NCI-H146 treated with DMSO at 0.1 percent for 48 hours (cell line): ENCODE data around the gene SAMD4A.

Source experiments
- DNase-seq: peaks from one replicate; lab custom pipeline; 2025; ENCODE audit not compliant: unreplicated experiment; lab: John Stamatoyannopoulos, UW

Gene SAMD4A

DNA sequence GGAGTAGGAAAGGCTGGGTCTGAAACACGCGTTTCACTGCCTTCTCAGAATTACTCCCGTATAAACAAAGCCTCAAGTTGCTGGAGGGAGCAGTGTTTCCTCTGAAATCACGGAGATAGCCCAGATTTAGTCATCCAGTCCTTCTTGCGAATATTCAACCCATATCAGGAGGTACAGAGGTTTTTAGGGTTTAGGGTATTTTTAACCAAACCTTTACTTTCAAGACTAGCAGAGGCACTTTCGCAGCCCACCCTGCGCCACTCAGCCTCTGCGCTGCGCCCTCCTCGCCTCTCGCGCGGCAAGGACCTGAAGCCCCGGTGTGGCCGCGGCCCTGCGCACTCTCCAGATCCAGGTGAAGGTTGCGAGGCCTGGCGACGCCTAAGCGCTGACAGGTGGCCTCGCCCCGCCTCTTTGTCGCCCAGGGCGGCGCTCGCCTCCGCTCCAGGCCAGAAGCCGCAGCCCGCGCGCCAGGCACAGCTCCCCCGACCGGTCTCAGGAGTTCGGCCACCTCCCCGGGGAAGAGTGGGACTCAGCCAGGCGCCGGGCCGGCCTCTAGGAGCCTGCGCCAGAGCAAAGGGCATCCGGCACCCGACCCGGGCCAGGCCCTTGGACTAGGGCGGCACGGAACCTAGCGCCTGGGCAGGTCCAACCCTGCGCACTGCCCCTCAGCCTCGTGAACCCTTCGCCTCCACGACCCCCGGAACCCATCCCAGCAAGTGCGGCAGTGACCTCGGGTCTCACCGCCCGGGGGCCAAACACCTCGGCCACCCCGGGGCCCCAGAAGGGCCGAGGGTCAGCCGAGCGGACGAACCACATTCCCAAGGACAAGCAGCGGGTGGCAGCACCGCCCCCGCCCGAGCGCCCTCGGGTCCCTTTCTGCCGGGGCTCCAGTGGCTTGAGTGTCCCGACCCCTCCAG is 1.8 kb upstream of the SAMD4A start:
- peak; percentile 68 for DNase-seq

DNA sequence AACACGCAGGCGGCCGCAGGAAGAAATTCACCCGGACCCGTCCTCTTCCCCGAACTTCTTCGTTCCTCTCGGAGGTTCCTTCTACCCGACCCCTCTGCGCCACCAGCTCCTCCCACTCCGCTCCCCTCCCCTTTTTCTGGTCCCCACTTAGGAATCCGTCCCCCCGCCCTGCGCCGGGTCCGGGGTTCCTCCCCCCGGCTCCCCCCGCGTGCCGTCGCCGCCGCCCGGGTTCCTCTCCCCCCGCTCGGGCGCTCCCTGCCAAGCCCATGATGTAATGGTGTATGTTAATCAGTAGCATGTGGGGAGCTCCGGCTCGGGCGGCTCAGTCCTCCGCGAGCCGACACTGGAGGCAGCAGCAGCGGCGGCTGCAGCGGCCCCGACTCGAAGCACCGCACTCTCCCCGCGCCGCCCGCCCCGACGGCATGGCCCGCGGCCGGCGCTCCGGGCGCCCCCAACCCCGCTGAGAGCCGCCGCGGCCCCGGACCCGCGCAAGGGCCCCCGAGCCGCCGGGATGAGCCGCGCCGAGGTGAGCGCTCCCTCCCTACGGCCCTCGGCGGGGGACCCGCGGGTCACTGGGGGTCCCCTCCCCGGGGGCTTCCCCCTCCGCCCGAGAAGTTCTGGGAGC is 1.0 kb upstream of the SAMD4A start:
- peak; percentile 29 for DNase-seq

GRCh38 chr14:54567224-54567638 is 303 bp downstream of the SAMD4A start:
- DNase-seq: no peak

GRCh38 chr14:54567639-54568561 is 972 bp downstream of the SAMD4A start:
- no peak for DNase-seq

DNA sequence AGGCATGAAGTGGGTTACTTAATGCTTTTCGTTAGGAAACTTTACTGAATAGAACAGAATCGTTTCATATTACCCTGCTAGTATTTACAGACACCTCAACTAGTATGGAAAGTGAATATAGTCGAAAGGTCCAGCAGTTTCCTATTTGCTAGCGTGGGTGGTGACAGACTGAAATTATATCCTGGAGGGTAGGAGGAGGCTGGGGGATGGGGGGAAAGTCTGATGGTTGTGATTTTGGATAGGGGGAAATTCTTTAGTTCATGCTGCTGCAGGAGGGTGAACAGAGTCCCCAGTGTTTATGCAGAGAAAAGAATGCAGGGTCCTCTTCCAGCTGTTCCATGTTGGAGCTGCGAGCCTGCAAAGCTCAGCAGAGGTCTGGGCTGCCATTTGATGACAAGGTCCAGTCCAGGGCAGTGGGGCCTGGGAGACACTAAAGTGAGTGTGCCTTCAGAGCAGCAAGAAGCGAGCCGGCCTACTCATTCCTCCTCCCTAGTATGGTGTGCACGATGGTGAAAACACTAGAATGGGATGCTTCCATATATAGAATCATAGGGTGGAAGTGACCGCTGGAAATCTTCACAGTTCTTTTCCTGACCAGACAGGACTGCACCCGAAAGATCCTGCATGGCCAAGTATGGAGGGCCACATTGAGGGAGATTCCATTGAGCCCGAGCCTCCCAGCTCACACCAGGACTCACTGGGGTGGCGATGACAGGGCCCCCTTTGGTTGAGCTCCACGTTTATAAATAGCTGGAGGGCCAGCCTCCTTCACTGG is 2.1 kb downstream of the SAMD4A start:
- no peak for DNase-seq

- no peak for DNase-seq
Measured at GRCh38 chr14:54570047-54570446, 3.1 kb downstream of the SAMD4A start.

DNA sequence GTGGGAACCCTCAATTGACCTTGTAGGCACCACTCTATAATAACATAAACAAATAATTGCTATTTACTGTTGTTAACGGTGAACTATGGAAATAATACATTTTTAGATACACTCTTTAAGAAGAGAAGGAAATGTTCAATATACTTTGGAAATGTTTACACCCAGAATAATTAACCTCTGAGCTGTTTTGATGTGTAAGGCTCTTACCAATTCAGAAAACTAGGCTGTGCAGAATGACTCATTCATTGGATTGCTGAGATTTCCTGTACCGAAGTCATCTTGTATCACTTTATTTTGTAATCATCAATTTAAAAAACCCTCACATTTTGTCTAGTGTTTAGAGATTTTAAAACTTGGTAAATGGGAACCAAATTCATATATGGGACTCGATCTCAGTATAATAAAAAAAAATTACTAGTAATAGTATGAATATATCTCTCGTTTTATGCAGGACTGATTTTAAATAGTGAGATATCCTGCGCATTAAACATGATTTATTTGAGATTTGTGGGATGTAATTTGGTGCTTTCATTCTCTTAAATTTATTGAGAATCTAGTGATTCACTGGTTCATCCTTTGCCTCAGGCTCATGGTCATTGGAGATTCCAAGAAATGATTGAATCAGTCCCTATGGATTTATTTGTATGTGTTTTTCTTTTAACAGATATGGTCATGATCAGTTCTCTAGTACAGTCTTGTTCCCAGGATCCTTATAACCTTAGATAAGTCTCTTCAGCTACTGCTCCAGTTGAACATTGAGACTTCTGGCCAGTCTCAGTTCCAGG is 3.9 kb downstream of the SAMD4A start:
- no peak for DNase-seq

- no peak for DNase-seq
Measured at GRCh38 chr14:54572316-54572715, 5.4 kb downstream of the SAMD4A start.

DNA sequence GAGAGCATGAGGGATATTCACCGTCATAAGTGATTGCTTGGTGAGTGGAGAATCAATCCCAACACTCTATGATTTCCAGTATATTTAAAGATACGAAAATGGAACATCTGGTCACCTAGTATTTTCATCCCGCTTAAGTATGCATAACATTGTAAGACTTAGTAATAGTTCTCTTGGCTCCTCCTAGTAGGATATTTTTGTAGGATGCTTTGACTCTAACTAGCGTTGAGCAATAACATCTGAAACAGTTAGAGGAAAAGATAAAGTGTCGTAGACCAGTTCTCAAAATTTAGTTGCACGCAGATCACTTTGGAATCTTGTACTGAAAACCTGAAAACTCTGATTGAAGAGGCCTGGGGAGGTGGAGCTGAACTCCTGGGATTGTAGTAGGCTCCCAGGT is 7.6 kb downstream of the SAMD4A start:
- no peak for DNase-seq

DNA sequence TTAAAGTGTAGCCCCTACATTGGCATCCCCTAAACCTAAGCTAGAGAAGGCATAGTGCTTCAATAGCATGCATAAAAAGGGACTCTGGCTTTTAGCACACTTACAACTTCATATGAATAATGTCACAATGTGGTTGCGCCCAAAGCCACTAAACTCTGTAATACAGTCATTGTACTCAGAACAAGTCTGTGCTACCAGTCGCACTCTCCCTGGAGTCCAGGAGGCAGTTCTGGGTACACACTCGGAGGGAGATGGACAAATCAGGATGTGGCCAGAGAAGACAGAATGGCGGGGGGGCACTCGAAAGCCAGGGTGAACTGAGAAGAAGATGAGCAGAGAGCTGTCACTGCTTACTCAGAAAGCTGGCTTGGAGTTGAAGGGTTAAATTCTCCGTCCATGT is 10.6 kb downstream of the SAMD4A start:
- DNase-seq: no peak

- no peak for DNase-seq
Measured at GRCh38 chr14:54577977-54578376, 11.0 kb downstream of the SAMD4A start.

GRCh38 chr14:54579621-54580020 is 12.7 kb downstream of the SAMD4A start:
- no peak for DNase-seq

DNA sequence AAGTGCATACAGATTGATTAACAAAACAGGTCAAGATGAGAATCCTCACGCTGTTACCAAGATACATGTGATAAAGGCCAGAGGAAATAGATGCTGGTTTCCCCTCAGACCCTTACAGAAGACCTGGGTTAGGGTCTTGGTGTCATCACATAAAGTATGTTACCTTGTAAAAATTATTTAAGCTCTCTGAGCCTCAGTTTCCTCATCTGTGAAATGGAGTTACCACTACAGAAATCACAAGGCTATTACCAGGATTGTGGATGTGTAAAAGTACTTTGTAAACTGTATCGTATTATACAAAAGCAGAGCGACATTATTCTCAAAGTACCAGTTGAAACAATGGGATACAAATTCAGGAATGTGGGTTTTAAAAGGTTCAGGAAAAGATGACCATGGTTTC is 14.0 kb downstream of the SAMD4A start:
- DNase-seq: no peak

DNA sequence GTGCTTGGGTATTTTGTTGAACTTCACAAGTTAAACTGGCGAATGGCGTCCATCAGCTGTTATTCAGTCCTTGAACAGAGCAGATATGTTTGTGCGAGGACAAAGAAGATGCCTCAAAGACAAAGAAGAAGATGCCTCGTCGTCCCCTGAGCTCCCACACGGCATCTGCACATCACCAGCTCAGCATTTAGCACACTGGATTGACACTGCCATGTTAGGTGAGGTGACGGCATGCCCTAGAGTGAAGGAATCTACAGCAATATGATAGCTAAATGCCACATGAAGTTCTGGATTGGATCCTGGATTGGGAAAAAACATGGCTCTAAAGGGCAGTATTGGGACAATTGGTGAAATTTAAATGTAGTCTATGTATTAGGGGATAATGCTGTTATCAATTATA is 15.4 kb downstream of the SAMD4A start:
- DNase-seq: no peak

DNA sequence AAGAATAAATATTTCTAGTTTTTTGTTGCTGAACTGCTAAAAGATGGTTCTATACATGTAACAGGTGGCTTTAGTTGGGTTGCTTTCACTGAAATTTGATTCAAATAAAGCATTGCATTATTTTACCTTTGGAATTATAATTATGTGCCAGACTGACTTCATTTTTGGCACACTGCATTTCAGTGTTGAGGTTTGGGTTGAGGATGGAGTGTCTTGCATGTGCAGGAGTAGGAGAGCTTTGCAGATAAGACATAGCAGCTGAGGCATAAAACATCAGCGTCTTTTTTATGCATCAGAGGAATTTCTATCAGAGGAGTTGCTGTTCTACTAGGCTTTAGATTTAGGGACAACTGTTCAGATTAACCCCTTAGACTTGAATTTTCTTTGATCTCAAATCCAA is 17.2 kb downstream of the SAMD4A start:
- DNase-seq: no peak

GRCh38 chr14:54585214-54585613 is 18.3 kb downstream of the SAMD4A start:
- no peak for DNase-seq

DNA sequence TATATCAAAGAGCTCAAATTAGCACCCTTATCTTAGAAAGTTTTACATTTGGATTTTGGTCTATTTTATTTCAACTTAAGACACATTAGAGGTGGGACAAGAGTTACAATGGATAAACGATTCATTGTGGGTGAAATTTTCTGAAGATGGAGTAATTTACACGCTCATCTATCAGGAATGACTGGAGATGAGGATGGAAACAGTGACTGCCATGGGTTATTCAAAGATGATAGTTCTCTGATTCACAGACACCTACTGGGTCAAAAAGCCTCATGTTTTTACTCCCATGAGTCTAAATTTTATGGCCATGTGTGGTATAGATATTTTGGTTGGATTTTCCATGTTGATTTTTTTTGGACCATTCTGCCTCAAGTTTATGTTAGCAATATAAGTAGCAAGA is 22.1 kb downstream of the SAMD4A start:
- no peak for DNase-seq

DNA sequence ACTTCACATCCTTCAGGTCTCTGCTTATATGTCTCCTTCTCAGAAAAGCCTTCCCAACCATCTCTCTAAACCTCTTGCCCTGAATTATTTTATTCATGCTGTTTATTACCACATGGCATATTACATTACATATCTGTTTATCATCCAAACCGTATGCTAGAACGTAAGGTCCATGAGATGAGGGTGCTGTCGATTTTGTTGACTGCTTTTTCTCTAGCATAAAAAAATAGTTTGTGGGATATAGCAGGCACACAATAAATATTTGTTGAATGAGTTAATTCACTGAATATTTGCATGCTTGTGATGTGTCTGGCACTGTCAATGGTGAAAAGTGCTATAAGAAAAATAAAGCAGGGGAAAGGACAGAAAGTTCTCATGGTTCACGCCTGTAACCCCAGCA is 22.9 kb downstream of the SAMD4A start:
- DNase-seq: no peak

DNA sequence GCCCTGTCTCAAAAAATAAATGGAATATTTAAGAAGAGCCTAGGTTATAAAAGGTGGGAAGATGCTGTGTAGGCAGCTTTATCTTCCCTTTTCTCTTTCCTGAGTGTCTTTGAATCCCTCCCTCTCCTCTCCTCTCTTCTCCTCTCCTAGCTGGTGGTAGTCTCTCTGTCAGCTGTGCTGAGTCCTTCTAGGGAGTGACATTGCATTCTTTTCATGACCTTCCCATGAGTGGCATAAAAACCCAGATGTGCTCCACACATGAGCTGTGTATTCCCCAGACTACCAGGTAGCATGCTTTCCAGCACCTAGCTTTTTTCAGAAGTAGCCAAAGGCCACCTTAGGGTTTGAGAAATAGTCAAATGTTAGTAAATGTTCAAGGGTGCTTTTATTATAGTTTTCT is 23.6 kb downstream of the SAMD4A start:
- no peak for DNase-seq

GRCh38 chr14:54591461-54591860 is 24.5 kb downstream of the SAMD4A start:
- DNase-seq: no peak
